IPS-NIHi11 (cell line): ENCODE data around the gene RMRP.
"Not testable (repeated sequence)": the region's sequence is repeated elsewhere in the genome, so short reads cannot be mapped to it uniquely, and the experiment has no call there.

ENCODE experiments used
- DNase-seq: peaks from one replicate; pipeline ENCODE4 v3.0.0; 2012; ENCODE audit warnings: mixed read lengths, low spot score

Gene RMRP

GRCh38 chr9:35641478-35641877 is 16.3 kb downstream of the RMRP start:
- DNase-seq = not testable (repeated sequence)

GRCh38 chr9:35640431-35640830 is 17.4 kb downstream of the RMRP start:
- DNase-seq = not testable (repeated sequence)

GRCh38 chr9:35639631-35640030 is 18.2 kb downstream of the RMRP start:
- DNase-seq = no peak

GRCh38 chr9:35639225-35639624 is 18.6 kb downstream of the RMRP start:
- DNase-seq = not testable (repeated sequence)

GRCh38 chr9:35638751-35639150 is 19.1 kb downstream of the RMRP start:
- not testable (repeated sequence) for DNase-seq

- DNase-seq = not testable (repeated sequence)
These were observed 20.3 kb downstream of the RMRP start for GRCh38 chr9:35637427-35637955.

GRCh38 chr9:35636877-35637246 is 21.0 kb downstream of the RMRP start:
- not testable (repeated sequence) for DNase-seq

- DNase-seq = no peak
These were observed 21.5 kb downstream of the RMRP start for GRCh38 chr9:35636135-35636876.

- no peak for DNase-seq
These were observed 22.1 kb downstream of the RMRP start for GRCh38 chr9:35635730-35636129.

- DNase-seq = no peak
These were observed 28.2 kb downstream of the RMRP start for GRCh38 chr9:35629597-35629996.

- no peak for DNase-seq
These were observed 29.3 kb downstream of the RMRP start for GRCh38 chr9:35628389-35628991.

- no peak for DNase-seq
These were observed 30.2 kb downstream of the RMRP start for GRCh38 chr9:35627575-35627974.

- DNase-seq = no peak
These were observed 38.0 kb downstream of the RMRP start for GRCh38 chr9:35619800-35620158.

- no peak for DNase-seq
These were observed 38.7 kb downstream of the RMRP start for GRCh38 chr9:35618854-35619799.

GRCh38 chr9:35618325-35618727 is 39.5 kb downstream of the RMRP start, which contains the start of gene CD72:
Gene CD72 (minus strand): TSS chr9:35618413. CDS start chr9:35618303, 110 bp downstream.
- no peak for DNase-seq

- DNase-seq = no peak
These were observed 40.3 kb downstream of the RMRP start for GRCh38 chr9:35617548-35617947.

- DNase-seq = peak; percentile 74
These were observed 40.9 kb downstream of the RMRP start for GRCh38 chr9:35616681-35617459.

GRCh38 chr9:35615981-35616680 is 41.7 kb downstream of the RMRP start:
- DNase-seq = no peak

GRCh38 chr9:35612843-35613242 is 45.0 kb downstream of the RMRP start:
- DNase-seq = no peak

- not testable (repeated sequence) for DNase-seq
These were observed 45.8 kb downstream of the RMRP start for GRCh38 chr9:35612066-35612465.
